NCI-H2227 (cell line): Measurements from ENCODE around the gene CDT1.
"Not testable (repeated sequence)": the region's sequence is repeated elsewhere in the genome, so short reads cannot be mapped to it uniquely, and the experiment has no call there.

Experiments
- DNase-seq: peaks from one replicate; lab custom pipeline; 2025; ENCODE audit not compliant: unreplicated experiment; lab: John Stamatoyannopoulos, UW

CDT1 gene

DNA sequence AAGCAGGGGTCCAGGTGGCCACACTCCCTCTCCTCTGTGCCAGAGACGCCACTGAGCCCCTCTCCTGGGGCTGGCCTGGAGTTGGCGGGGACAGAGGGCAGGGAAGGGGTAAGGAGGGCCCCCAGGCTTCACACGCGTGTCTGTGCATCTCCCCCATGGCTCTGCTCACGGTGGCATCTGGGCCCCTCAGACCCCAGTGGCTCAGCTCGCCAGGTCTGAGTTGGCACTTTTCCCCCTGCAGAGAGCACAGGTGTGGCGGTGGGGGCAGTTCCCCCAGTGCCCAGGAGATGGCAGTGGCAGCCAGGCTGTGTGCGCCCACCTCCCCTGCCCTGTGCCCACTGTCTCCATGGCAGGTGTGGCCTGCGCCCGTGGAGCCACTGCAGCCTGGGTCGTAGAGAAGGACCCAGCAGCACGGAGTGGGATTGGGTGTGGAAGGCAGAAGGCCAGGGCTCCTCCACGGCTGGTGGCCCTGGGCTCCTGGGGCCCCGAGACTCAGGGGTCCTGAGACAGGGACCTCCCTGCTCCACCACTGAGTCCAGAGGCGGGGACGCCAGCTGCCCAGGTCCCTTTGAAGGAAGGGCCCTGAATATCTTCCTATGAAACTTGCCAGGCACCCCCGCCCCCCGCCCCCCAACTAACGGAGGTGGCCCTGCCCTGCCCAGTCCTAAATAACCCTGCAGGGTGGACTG, 12.5 kb downstream of the CDT1 start:
- peak; percentile 33 for DNase-seq

DNA sequence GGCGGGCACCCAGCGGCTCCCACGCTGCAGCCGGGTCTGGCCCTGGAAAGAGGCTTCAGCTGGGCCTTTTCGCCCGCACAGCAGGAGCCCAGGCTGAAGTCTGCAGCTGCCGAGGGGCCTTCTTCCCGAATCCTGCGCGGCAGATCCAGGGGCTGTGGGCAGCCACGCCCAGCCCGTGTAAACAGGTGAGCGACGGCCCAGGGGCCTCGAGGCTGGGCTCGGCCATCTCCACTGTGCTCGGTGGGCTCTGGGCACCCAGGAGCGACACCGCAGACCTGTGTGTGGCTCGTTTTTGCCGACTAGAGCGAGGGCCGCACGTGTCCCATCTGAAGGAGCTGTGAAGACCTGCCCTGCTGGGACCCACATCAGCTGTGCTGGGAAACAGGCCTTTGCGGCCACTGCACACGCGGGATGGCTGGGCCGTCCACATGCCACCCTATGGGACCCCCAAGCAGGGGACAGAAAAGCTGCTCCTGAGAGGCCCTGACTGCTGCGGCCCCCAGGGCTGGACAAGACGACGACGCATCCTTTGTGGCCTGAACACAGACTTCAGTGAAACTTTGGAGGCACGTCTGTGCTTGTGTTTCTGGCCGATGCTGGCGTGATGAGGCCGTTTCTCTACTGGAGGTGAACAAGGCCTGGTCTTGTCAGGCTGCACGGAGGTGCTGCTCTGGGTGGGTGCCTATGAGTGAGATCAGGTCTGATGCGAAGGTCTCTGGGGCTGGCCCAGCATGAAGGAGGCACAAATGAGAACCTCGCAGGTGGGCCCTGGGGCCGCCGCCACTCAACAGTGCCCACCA, 13.3 kb downstream of the CDT1 start:
- no peak for DNase-seq

DNA sequence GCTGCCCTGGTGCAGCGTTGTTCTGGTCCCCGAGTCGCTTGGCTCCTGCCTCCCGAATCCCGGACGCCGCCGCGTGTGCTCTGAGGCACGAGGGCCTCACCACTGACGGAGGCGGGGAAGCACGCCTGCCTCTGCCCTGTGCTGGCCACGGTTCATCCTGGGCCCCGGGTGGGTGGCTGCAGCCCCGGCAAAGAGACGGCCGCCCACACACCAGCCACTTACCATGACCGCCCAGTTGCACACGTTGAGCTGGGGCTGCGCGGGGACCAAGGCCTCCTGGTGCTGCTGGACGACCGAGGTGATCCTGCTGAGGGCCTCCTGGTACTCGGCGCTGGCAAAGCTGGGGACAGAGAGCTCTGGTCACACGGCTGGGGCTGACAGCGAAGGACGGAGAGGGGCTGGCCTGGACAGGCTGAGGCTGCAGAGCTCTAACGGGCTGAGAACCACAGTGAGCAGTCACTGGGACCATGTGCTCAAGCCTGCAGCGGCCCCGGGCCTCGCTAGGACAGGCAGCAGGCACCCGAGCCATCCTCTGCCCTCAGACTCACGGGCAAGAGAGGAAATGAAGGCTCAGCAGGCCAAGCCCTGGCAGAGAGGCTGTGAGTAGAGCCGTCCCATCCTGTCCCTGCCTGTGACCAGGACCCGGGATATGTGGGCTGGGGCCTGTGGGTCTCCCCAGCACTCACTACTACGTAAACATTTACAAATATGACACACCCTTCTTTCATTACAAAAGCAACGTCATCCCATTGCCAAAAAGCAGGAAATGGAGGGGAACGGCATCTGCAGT, 14.4 kb downstream of the CDT1 start:
- DNase-seq, result no peak

DNA sequence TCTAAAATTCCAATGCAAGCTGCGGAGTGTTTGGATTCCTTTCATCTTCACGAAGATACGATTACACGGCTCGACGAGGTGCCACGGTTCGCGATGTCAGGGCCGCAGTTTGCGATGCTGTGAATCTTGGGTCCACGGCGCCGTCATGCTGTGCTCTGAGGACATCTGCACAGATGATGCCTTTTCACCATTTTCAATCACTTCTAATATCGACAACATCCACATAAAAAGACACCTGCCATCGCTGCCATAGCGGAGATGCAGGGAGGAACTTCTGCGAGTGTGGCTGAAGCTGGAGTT, 14.9 kb downstream of the CDT1 start:
- DNase-seq, result no peak

DNA sequence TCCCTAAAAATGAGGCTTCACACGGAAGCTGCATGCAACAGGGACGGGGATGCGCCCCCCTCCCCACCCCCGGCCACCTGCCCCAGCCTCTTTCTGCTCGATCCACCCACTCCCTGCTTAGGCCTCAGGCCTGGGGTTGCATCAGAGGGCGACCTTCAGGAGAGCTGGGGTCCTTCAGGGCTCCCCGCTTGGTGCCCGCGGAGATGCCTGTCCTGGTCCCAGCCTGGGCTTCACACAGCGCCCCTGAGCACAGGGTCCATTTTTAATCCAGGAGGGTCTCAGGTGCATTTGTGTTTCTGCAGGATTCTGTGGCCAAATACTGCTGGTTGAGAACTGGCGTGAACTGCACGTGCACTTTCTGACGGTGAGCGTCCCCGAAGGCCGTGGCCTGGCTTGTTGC, 15.5 kb downstream of the CDT1 start:
- no peak for DNase-seq

DNA sequence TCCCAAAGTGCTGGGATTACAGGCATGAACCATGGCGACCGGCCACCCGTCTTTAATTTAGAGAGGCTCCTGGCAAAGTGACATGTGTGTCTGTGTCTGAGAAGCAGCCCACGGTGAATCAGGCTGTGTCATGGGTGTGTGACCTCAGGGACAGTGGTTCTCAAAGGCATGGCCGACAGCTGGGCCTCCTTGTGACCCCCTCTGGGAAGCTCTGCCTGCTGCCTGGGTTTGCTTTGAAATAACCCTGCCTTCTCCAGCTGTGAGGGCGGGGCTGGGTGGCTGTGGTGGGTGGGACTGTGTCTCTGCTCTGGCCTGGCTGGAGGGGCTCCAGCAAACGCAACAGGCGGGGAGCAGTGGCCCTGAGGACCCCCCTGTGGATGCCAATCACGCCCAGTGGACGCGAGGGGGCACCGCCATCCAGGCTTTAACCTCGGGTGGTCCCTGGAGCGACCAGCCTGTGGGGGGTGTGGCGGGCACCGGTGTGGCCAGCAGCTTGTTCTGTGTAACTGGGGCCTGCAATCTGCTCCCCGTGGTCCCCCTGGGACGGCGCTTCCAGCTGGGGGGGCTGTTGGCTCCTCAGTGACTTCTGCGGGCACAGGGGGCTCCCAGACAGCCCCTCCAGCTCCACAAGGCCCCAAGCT, 16.9 kb downstream of the CDT1 start:
- no peak for DNase-seq

DNA sequence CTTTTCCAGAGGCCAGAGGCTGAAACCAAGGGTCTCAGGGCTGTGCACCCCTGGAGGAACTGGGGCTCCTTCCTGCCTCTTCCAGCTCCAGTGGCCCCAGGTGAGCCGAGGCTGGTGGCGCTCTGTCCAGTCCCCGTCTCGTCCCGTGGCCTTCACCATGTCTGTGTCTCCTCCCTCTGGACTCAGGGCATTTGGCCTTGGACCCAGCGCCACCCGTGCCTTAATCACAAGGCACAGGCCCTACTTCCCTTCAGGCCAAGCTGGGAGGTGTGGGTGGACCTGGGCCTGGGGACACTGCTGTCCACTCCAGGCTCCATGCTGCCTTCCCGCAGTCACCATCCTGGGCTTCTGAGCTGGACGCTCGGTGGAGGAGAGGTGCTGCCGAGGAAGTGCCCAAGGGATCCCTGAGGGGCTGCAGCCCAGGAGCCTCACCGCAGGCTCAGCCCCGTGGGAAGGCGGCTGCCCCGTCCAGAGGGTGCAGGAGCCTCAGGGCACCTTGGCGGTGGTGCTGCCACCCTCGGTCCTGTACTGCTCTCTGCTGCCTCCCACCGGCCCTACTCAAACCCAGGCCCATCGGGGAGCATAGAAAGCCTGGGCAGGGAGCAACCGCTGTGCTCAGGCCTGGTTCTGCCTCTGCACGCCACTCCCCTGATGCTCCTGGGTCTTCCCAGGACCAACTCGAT, 17.7 kb downstream of the CDT1 start:
- no peak for DNase-seq

DNA sequence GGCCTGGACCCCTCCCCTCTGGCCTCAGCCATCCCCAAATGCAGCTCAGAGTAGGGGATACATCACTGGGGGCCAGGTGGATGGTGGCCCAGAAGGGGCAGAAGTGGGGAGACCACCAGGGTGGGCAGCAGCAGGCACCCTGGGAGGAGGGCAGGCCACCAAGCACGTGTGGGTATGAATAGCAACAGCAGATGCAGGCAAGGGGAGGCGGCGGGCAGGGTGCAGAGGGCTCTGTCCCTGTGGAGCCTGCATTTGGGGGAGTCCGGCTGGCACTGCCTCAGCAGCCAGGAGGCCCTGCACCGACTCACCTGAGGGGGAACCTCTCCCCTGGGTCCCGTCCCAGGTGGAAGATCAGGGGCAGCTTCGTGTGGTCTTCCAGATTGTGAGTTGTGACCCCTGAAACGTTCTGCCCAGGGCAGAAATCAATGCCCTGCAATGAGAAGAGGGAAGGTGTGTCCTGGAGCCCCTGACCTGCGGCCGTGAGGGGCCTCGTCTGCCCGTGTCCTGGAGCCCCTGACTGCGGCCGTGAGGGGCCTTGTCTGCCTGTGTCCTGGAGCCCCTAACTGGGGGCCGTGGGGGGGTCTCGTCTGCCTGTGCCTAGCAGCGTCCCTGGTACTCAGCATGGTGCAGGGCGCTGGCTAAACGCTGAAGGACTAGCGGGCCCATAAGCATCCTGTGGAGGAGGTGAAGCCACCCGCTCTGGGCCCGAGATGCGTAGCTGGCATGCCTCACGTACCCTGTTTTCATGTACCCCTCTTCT, 18.9 kb downstream of the CDT1 start:
- no peak for DNase-seq

DNA sequence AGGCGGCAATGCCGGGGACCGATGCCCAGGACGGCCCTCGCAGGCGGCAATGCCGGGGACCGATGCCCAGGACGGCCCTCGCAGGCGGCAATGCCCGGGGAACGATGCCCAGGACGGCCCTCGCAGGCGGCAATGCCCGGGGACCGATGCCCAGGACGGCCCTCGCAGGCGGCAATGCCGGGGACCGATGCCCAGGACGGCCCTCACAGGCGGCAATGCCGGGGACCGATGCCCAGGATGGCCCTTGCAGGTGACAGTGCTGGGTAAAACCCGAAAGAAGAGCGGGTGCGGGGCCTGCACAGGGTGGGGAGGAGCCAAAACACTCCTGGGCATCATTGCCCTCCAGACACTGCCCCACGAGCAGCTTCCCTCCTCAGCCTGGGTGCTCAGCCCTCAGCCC, 20.1 kb downstream of the CDT1 start:
- not testable (repeated sequence) for DNase-seq

DNA sequence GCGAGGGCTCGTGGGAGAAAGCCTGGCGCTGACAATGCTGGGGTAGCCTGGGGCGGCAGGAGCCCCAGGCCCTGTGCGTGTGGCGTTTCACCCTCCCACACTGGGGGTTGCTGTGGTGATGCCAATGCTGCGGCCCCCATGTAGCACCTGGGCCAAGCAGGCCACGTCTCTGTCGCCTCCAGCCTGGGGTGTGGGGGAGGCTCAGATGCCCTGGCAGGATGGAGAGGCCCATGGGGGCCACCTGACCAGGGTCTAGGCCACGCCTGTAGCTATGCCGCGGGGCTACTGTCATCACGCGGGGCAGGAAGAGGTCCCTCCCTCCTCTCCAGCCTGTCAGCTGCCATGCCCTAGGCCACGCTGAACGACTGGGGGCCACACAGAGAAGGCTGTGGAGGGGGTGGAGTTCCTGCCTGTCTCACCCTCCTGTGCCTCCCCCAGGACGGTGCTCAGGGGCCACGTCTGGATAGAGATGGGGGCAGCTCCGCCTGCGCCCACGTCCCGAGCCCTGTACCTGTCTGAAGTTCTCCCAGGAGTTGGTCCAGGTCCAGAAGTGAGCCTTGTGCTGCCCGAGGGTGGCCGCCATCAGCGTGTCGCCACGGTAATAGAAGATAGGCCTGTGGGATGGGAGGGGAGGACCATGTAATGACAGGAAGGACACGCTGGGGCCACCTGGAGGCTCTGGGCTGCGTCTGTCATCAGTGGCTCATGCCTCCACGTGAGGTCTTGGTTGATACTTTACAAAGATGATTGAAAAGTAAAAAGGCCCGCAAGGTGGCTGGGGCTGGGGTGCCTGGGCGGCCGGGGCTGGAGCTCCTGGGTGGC, 20.9 kb downstream of the CDT1 start:
- no peak for DNase-seq

DNA sequence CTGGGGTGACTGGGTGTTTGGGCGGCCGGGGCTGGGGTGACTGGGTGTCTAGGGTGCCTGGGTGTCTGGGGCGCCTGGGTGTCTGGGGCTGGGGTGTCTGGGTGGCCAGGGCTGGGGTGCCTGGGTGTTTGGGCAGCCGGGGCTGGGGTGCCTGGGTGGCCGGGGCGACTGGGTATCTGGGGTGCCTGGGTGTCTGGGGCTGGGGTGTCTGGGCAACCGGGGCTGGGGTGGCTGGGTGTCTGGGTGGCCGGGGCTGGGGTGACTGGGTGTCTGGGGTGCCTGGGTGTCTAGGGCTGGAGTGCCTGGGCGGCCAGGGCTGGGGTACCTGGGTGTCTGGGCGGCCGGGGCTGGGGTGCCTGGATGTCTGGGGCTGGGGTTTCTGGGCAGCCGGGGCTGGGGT, 21.6 kb downstream of the CDT1 start:
- DNase-seq, result no peak

DNA sequence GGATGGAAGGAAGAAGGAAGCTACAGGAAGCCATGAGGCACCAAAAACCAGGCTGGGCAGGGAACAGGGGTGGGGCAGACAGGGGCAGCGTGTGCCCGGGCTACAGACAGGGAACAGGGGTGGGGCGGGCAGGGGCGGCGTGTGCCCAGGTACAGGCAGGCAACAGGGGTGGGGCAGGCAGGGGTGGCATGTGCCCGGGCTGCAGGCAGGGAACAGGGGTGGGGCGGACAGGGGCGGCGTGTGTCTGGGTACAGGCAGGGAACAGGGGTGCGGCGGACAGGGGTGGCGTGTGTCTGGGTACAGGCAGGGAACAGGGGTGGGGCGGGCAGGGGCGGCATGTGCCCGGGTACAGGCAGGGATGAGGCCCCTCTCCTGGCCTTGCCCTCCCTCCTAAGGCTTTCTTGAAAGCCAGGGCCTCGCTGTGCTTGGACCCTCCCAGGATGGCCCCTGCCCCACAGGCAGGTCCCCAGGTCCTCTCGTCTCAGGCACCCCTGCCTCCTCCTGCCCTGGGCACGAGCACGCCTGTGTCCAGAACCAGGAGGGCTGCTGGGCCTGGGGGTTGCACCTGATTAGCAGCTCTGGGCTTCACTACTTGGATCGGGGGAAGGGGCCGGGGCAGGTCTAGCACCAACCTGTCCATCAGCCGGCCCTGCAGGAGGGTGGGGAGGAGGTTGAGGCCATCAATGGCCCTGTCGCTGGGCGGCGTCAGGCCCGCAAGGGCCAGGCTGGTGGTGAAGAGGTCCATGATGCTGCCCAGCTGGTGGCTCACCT, 22.7 kb downstream of the CDT1 start:
- DNase-seq, result no peak

DNA sequence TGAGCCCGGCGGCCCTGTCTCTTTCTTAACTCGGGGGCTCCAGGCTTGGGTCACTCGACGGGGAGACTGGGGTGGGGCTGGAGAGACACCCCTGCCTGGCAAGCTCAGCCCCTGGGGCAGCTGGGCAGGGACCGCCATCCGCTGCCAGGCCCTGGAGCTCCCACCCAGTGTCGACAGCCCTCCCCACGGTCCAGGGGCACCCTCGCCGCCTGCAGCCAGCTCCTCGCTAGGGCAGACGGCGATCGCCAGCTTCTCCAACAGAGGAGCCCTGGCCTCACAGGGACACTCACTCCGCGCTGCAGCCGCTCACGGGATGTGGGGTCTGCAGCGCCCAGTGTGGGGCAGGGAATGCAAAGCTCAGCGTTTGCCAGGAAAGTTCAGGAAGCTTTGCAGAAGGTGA, 24.1 kb downstream of the CDT1 start:
- DNase-seq, result no peak

DNA sequence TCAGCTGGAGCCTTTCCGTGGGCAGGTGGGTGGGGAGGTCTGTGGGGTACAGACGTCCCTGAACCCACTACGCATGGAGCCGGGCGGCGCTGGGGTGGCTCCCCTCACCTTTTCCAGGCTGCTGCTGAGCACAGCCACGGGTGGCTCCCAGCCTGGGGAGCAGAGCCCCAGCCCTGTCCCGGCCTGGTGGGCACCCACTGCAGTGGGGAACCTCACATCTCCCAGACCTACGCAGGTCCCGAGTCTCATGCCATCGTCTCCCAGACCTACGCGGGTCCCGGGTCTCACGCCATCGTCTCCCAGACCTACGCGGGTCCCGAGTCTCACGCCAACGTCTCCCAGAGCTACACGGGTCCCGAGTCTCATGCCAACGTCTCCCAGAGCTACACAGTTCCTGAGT, 25.1 kb downstream of the CDT1 start:
- DNase-seq, result no peak

DNA sequence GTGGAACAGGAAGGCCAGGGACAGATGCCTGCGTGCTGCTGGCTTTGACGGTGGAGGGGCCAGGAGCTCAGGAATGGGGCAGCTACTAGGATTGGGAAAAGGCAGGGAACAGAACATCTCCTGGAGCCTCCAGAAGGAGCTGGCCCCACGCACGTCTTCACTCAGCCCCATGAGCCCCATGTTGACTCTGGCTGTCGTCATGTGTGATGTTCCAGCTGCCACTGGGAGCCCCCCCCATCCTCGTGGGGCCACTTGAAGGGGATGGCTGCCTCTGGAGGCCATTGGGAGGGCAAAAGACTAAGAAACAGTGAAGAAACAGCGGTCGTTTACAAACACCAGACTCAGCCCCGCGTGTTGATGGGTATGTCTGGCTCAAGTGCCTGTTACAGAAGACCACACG, 26.7 kb downstream of the CDT1 start:
- DNase-seq, result no peak

DNA sequence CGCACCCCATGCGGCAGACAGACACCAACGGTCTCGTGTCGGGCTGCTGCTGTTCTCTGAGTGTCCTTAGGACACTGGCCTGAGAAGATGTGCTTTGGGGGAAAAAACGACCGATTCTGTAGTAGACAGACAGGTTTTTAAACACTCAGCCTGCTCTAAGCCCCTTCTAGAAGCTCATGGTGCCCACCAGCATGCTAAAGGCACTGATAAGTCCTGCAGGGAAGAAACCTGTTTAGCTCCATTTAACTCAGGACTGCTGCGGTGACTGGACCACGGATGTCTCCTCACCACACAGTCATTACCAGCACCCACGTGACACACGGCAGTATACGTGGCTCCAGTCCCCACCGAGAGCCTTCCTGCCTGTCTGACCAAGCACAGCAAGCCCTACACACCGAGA, 27.2 kb downstream of the CDT1 start:
- no peak for DNase-seq

DNA sequence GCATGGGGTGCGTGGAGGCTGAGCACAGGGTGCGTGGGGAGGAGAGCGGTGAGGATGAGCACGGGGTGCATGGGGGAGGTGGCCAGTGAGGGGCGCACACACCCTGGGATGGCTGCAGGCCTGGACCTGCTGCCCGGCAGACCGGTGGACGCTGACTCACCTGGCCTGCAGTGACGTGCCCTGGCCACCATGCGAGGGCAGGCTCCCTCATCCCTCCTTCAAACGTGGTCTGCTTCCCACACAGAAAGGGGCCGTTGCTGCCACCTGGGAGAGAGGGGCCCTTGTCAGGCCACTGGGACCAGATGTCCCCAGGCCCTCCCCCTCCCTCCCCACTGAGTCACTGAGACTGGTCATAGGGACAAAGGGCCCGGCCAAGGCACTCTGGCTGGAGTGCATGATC, 28.2 kb downstream of the CDT1 start:
- DNase-seq, result no peak

DNA sequence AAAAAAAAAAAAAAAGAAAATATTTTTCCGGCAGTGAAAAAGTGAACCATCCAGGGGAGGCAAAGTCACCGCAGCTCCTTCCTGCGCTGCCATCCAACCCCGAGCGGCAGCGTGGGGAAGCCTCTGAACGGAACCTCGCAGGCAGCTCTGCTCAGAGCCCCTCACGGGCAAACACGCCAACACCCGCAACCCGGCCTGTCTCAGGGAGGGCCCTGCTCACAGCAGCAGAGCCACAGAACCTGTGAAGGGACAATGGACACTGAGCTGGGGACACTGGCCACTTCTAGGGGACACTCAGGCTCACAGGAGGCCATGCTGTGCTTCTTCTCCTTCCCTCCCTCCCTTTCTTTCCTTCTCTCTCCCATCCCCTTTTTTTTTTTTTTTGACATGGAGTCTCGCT, 29.5 kb downstream of the CDT1 start:
- DNase-seq, result no peak

DNA sequence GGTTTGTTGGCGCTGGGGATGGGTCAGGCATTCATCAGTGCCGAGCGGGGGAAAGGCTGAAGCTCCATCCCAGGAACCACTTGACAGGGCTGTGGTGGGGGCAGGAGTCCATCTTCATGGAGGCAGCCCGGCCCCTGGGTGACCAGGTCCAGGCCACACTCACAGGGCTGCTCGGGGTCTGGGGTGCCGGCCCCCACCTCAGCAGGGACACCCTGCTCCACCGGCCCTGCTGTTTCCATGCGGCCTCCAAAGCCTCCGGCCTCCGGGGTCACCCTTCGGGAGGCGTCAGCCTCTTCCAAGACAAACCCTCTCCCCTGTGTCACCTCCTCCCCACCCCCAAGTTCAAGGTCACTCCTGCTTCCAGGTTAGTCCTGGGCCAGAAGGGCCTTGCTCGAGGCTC, 31.1 kb downstream of the CDT1 start:
- DNase-seq, result no peak
